ENCODE data around the gene MRPL4. TPM values are rescaled to one million over a fixed set of nuclear protein-coding genes. Genes with fewer than 3 reads are reported as not detected.
A peak's percentile ranks its signal among the peaks of the same experiment; 100 is the strongest.

The MRPL4 gene
- total RNA-seq, 4 donors from 2014 or later, result 18.2 to 56.9 (median 31.1) TPM

GRCh38 chr19:10291554-10292205 lies 39.7 kb downstream of the MRPL4 start:
- no peak overlapping the region for H3K27ac ChIP-seq
- no peak for DNase-seq
- H3K27me3 ChIP-seq, result peaks cover 46 to 71% of the 10 kb centered on the region in 2 donors

GRCh38 chr19:10292206-10292788 lies 40.3 kb downstream of the MRPL4 start:
- no peak for TF ChIP-seq CTCF (IDR thresholded peaks at IDR 0.05)
- no peak for TF ChIP-seq POLR2A (IDR thresholded peaks at IDR 0.05)
- Histone ChIP-seq H3K27ac (no peak overlapping the region), H3K4me3 (no peak overlapping the region), H3K4me1 (peaks cover 0 to 36% of the 10 kb centered on the region in 2 donors), H3K27me3 (peaks cover 46 to 71% of the 10 kb centered on the region in 2 donors), H3K9me3 (no peaks in the 10 kb centered on the region), H3K36me3 (no peaks in the 10 kb centered on the region)
- intact Hi-C loops (cut with DNase I; ENCODE audit: low total_unique reads), result no loop called here
- DNase-seq, result peak; percentile 53 to 54

More at GRCh38 chr19:10291554-10292205, 39.7 kb downstream of the MRPL4 start:
- H3K36me3 ChIP-seq, result no peaks in the 10 kb centered on the region
- H3K4me1 ChIP-seq, result peaks cover 0 to 36% of the 10 kb centered on the region in 2 donors
- peak overlapping the region; percentile 8 to 13 for H3K4me3 ChIP-seq
- no peaks in the 10 kb centered on the region for H3K9me3 ChIP-seq
- no peak for TF ChIP-seq CTCF (IDR thresholded peaks at IDR 0.05)
- no peak for TF ChIP-seq POLR2A (IDR thresholded peaks at IDR 0.05)
- intact Hi-C loops (cut with DNase I; ENCODE audit: low total_unique reads), result no loop called here

GRCh38 chr19:10292789-10293636 lies 41.0 kb downstream of the MRPL4 start:
- H3K9me3 ChIP-seq, result no peaks in the 10 kb centered on the region
- H3K27me3 ChIP-seq, result peaks cover 43 to 65% of the 10 kb centered on the region in 2 donors
- intact Hi-C loops (cut with DNase I; ENCODE audit: low total_unique reads), result no loop called here
- no peak for DNase-seq
- no peak for TF ChIP-seq POLR2A (IDR thresholded peaks at IDR 0.05)
- no peak overlapping the region for H3K27ac ChIP-seq
- no peak overlapping the region for H3K4me3 ChIP-seq
- H3K4me1 ChIP-seq, result peaks cover 0 to 36% of the 10 kb centered on the region in 2 donors
- H3K36me3 ChIP-seq, result no peaks in the 10 kb centered on the region

- Histone ChIP-seq H3K9me3 (no peaks in the 10 kb centered on the region), H3K4me3 (no peak overlapping the region), H3K27ac (no peak overlapping the region), H3K36me3 (no peaks in the 10 kb centered on the region), H3K27me3 (peaks cover 39 to 57% of the 10 kb centered on the region in 2 donors), H3K4me1 (peaks cover 0 to 36% of the 10 kb centered on the region in 2 donors)
- no peak for DNase-seq
- intact Hi-C loops (cut with DNase I; ENCODE audit: low total_unique reads), result no loop called here
- TF ChIP-seq POLR2A (IDR thresholded peaks at IDR 0.05), result no peak
- no peak for TF ChIP-seq CTCF (IDR thresholded peaks at IDR 0.05)
Measured at GRCh38 chr19:10293637-10294367, 41.8 kb downstream of the MRPL4 start.

GRCh38 chr19:10294368-10294697 lies 42.3 kb downstream of the MRPL4 start:
- DNase-seq, result no peak

More at GRCh38 chr19:10294368-10294697, 42.3 kb downstream of the MRPL4 start:
- intact Hi-C loops (cut with DNase I; ENCODE audit: low total_unique reads), result no loop called here
- no peak overlapping the region for H3K4me3 ChIP-seq
- no peaks in the 10 kb centered on the region for H3K36me3 ChIP-seq
- peaks cover 33 to 52% of the 10 kb centered on the region in 2 donors for H3K27me3 ChIP-seq
- TF ChIP-seq POLR2A (IDR thresholded peaks at IDR 0.05) (no peak), CTCF (IDR thresholded peaks at IDR 0.05) (no peak)
- no peak overlapping the region for H3K27ac ChIP-seq
- no peaks in the 10 kb centered on the region for H3K9me3 ChIP-seq
- H3K4me1 ChIP-seq, result peaks cover 0 to 32% of the 10 kb centered on the region in 2 donors

Measured in uterus (tissue), 4 donors.